SHP77 treated with DMSO at 0.1 percent for 48 hours (cell line): ENCODE measurements around the gene DECR2.

Source experiments
- DNase-seq: peaks from one replicate; lab custom pipeline; 2025; lab: John Stamatoyannopoulos, UW

Gene DECR2

DNA sequence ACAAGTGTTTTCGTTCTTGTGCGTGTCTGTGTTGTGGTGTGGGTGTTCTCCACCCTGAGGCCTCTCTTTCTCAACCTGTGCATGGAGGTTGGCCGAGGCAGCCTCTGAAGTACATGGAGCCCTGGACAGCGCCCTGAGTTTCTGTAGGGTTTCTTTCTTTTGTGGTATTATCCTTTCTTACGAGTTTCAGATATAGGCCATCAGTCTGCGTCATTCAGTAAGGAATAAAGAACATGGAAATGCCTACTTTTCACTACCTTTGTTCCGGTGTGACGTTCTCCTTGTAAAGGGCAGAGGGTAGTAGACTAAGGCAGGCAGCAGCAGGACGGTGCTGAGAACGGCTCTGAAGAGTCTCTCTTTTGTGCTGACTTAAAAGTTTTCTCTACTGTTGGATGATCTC lies 42.3 kb downstream of the DECR2 start:
- no peak for DNase-seq

DNA sequence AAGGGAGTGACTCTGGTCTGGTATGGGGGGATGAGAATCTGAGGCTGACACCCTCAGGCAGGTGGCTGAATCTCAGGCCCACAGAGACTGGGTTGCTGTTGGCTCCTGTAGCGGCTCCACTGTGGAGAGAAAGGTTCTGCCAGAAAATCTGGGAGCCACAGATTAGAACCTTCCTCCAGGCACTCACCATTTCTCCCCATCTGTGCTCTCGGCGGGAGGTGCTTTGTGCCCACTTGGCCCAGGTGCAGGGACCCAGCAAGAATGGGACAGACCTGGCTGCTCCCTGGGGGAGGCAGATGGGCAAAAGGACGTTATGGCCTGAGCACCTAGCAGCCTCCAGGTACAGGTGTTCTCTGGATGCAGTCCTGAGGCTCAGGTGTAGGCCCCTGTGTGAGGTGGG lies 43.9 kb downstream of the DECR2 start:
- DNase-seq = no peak

DNA sequence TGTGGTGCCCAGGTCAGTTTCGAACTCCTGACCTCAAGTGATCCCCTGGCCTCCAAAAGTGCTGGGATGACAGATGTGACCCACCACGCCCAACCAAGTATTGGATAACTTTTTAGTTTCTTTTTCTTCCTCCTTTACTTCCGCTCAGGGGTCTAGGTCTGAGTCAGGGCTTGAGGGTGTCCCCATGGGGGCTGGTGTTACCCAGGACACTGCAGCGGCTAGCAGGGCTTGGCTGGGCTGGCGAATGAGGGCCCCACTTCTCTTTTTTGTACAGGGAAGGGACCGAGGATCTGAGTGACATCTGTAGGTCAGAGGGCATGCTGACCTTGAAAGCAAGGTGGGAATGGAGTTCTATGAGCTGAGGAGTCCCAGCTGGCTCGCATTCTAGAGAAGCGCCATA lies 48.7 kb downstream of the DECR2 start:
- no peak for DNase-seq

DNA sequence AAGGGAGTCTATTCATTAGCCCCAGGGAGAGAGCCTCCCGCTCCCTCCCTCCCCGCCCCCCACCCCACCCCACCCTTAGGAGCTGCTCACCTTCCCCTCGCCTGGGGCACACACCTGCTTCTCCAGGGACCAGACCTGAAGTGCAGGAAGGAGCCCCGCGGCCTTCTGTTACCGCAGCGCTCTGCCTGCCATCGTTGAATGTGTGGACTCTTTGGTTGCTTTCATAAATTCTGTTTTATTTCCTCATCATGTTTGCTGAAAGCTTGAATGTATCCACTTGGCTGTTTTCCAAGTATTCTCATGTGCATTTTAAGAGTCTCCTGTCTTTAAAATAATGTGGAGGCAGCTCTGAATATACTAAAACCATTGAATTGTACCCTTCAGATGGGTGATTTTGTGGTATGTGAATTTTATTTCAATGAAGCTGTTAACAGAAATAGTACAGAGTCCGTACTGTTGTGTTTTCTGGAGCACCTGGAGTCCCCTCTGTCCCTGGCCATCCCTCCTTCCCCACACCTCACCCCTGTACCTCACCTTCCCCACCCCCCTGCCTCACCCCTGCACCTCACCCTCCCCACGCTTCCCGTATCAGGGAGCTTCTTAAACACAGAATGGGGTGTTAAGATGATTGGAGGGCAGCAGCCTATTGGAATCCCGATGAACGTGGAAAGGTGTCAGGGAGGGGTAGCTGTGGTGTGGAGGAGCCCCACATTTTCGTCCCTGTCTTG lies 49.3 kb downstream of the DECR2 start:
- peak; percentile 11 for DNase-seq

DNA sequence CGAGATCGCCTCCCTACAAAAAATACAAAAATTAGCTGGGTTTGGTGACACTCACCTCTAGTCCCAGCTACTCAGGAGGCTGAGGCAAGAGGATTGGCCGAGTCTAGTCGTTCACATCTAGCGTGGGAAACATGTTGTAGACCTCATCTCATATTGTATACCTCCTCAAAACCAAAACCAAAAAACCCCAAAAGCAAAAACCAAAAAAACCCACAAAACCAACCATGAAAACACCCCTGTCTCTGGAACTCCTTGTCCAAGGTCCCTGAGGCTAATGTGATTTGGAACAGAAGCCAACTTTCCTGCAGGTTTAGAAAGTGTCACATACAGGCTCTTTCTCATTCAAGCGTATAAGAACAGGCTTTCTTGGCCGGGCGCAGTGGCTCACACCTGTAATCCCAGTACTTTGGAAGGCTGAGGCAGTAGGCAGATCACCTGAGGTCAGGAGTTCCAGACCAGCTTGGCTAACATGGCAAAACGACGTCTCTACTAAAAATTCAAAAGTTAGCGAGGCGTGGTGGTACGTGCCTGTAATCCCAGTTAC lies 52.8 kb downstream of the DECR2 start:
- no peak for DNase-seq

DNA sequence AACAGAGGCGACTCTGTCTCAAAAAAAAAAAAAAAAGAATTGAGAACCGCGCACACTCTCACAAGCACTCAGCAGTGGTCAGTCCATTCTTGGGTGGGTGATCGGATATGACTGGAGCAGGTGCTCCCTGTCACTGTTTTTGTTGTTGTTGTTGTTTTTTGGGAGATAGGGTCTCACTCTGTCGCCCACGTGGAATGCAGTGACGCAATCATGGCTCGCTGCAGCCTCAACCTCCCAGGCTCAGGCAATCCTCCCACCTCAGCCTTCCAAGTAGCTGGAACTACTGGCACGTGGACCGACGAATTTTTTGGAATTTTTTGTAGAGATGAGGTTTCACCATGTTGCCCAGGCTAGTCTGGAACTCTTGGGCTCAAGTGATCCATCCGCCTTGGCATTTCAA lies 53.8 kb downstream of the DECR2 start:
- DNase-seq = no peak

DNA sequence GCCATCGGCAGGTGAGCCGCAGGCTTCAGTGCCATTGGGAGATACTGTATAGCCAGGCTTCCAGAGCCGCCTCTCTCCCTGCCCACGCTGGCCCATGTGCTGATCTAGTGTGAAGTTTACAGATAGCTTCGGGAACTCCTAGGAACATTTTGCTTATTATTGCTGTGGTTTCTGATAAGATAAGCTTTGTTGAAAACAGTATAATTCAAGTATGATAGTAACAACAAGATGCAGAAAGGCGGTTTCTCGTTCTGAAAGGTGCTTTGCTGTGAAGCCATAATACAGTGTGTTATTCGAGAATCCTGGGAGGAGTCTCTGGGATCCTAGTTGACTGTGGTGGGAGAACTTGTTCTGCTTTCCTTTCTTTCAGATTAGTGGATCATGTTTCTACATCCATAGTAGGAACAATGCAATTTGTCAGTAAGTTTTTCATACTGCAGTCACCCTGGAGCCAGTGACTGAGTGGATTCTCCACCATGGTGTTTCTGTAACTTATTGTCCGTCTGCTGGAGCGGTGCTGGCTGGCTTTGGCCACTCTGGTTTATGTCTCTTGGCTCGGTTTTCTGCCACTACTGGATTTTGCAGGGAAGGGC lies 55.3 kb downstream of the DECR2 start:
- no peak for DNase-seq

DNA sequence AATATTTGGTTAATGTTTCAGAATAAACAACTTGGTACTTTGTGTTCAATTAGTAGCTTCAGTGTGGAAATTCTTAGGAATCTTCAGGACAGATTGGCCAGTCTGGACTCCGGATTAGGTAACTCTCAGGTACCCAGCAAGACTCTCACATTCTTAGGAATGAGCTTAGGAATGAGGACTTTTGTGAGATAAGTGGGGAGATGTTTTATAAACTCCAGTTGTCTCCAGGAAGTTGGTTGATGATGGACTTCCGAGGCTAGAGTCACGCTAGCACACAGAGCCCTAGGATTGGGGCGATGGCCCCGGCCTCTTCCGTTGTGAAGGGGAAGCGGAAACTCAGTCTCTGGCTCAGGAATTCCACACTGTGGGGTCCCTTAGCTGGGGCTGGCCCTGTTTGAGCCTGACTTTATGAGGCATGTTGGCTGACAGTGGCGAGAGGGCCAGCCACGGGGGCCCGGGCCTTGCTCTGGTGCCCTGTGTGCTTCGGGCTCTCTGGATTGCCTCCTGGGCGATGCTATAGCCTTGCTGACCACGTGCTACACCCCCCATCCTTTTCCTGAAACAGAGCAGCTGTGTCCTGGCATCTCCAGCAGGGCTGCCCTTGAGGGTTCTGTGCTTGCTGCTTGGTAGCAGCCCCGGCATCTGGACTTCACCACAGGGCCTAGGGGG lies 56.2 kb downstream of the DECR2 start:
- no peak for DNase-seq

DNA sequence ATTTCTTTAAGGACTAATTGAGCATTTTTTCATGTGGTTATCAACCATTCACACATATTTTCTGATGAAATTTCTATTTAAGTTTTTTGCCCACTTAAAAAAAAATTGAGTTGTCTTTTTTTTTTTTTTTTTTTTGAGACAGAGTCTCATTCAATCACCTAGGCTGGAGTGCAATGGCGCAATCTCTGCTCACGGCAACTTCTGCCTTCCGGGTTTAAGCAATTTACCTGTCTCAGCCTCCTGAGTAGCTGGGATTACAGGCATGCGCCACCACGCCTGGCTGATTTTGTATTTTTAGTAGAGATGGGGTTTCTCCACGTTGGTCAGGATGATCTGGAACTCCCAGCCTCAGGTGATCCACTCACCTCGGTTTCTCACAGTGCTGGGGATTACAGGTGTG lies 58.1 kb downstream of the DECR2 start:
- no peak for DNase-seq

DNA sequence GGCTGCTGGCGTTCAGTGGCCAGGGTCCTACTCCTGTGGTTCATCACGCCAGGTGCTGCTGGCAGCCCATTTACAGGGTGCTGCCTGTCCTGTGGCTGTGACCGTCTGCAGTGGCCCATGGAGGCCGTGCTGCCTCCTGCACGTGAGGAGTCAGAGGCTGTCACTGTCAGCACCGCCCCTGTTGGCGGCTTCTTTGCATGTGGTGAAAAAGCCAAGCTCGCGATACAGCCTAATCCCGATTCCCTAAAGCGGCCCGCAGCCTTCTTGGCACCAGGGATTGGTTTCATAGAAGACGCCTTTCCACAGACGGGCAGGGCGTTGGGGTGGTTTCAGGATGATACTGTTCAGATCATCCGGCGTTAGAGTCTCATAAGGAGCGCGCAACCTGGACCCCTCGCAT lies 59.1 kb downstream of the DECR2 start:
- no peak for DNase-seq
